CD4-positive, alpha-beta T cell (primary cell): ENCODE data around the gene SHF. TPM values are rescaled to one million over a fixed set of nuclear protein-coding genes. Genes with fewer than 3 reads are reported as not detected.

Experiments used
- ATAC-seq: fragments of 200-7000 bp; cut with Tn5 transposase; one replicate; pipeline ENCODE4 v1.10.0; 2022; ENCODE audit warnings: mild to moderate bottlenecking; ENCODE audit not compliant: poor library complexity
- CTCF ChIA-PET: fragments of 350-600 bp; sonication (Branson Sonifier 250); formaldehyde crosslinking; loops from one replicate; lab custom pipeline; 2021; ENCODE audit warnings: antibody characterized with exemption, inconsistent platforms; lab: Charles Lee
- POLR2A ChIA-PET: fragments of 350-600 bp; sonication (Branson Sonifier 250); formaldehyde crosslinking; loops from one replicate; lab custom pipeline; 2021; ENCODE audit warnings: antibody characterized with exemption, inconsistent platforms; lab: Charles Lee
- DNase-seq, 14 experiments: peaks; one replicate each; pipeline ENCODE4 v3.0.0-alpha.2; 2013 to 2020; ENCODE audit warnings: mixed read lengths in 2 of 14
- H3K27ac ChIP-seq, 2 donors: one replicate each; pipeline versions ENCODE4 v1.5.1 to v1.7.0; 2013; ENCODE audit warnings: low read length in 2 of 2, low read depth in 1 of 2, mild to moderate bottlenecking in 1 of 2
- H3K27me3 ChIP-seq, 2 experiments: 1 replicate in 1 of 2; 2 replicates in 1 of 2; pipeline versions ENCODE4 v1.6.1 to v1.7.0; 2013; ENCODE audit warnings: low read length in 2 of 2, control low read depth in 1 of 2, mild to moderate bottlenecking in 1 of 2, moderate library complexity in 1 of 2; ENCODE audit not compliant: insufficient read depth in 2 of 2, control insufficient read depth in 1 of 2
- H3K36me3 ChIP-seq: one replicate; pipeline ENCODE4 v1.6.1; 2013; ENCODE audit warnings: low read length, control low read depth; ENCODE audit not compliant: insufficient read depth
- H3K4me1 ChIP-seq: one replicate; pipeline ENCODE4 v1.6.1; 2013; ENCODE audit warnings: low read length, control low read depth; ENCODE audit not compliant: insufficient read depth
- H3K4me3 ChIP-seq: one replicate; pipeline ENCODE4 v1.5.1; 2013; ENCODE audit warnings: mild to moderate bottlenecking, low read length, moderate library complexity
- H3K9me3 ChIP-seq, 2 experiments: 1 replicate in 1 of 2; 2 replicates in 1 of 2; pipeline versions ENCODE4 v1.6.1 to v1.7.0; 2013; ENCODE audit warnings: low read length in 2 of 2, mild to moderate bottlenecking in 2 of 2, control low read depth in 1 of 2, moderate library complexity in 1 of 2; ENCODE audit not compliant: control insufficient read depth in 1 of 2, insufficient read depth in 1 of 2
- H3K27ac Mint-ChIP-seq: one replicate; pipeline ENCODE4 v1.8.0; 2020; ENCODE audit warnings: mixed read lengths
- H3K27me3 Mint-ChIP-seq: one replicate; pipeline ENCODE4 v1.8.0; 2021; ENCODE audit warnings: mixed read lengths
- H3K36me3 Mint-ChIP-seq: one replicate; pipeline ENCODE4 v1.8.0; 2021; ENCODE audit warnings: low read depth, mixed read lengths
- H3K4me1 Mint-ChIP-seq: one replicate; pipeline ENCODE4 v1.8.0; 2021; ENCODE audit warnings: low read depth, mixed read lengths
- H3K4me3 Mint-ChIP-seq: one replicate; pipeline ENCODE4 v1.8.0; 2020; ENCODE audit warnings: mild to moderate bottlenecking, mixed read lengths
- H3K9me3 Mint-ChIP-seq: one replicate; pipeline ENCODE4 v1.8.0; 2020; ENCODE audit warnings: mixed read lengths
- intact Hi-C, 2 experiments: fragments of 100-400 bp; cut with DNase I in 1 of 2; cut with micrococcal nuclease in 1 of 2; formaldehyde crosslinking; loops; one replicate each; pipeline versions ENCODE4 v1.15.1 to v1.9.0; 2023 to 2025; cut with DNase I, micrococcal nuclease
- total RNA-seq, 174 experiments: library from RNA in 2 of 174; stranded (reverse) in 2 of 174; gene quantifications; one replicate each; pipeline ENCODE4 v1.2.3 and lab custom pipeline; 2021 to 2026
- TF ChIP-seq, protein P1 (sequence below): fragments of 200-600 bp; IDR thresholded peaks from one replicate; pipeline ENCODE4 v1.8.0; 2022; ENCODE audit warnings: antibody characterized with exemption, mild to moderate bottlenecking

The SHF gene
- total RNA-seq, 2 experiments from 2014 or later: 3.7 to 3.9 TPM

DNA sequence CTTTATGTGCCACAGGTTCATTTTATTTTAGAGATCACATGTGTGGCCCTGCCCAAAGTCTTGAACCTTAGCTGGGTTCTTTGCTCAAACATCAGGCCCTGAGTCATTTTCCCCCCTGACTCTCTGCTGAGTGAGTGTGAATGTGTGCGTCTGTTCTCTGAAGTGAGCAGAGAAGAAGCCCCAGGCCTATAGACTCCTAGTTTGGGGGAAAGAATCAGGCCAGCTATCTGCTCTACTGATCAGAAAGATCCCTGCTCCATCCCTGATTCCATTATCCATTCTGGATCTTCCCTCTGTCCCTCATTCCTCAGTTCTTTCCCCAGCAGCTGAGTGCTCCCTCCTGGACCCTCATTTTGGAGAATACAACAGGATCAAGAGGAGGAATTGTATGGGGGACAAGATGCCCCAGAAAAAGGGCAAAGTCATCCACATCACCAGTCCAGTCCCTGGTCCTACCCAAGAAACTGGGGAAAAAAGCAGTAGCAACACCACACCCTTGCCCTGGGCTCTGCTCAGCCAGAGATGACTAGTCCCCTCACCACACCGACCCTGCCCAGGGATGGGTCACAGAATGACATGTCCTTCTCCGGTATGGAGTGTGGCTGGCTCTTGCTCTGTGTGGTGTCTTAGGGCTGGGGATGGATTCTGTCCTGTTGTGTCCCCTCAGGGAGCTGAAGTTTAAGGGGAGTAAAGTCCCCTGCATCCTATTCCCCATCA is 54.8 kb downstream of the SHF start:
- no peak for ATAC-seq

GRCh38 chr15:45131510-45131909 is 56.3 kb downstream of the SHF start:
- Histone ChIP-seq H3K27ac (no peak overlapping the region), H3K27me3 (peaks cover 60 to 64% of the 10 kb centered on the region in 2 experiments), H3K4me1 (peaks cover 31% of the 10 kb centered on the region), H3K4me3 (no peak overlapping the region), H3K36me3 (no peaks in the 10 kb centered on the region), H3K9me3 (peaks cover 0 to 8% of the 10 kb centered on the region in 2 experiments)
- peaks cover 22% of the 10 kb centered on the region for H3K4me1 Mint-ChIP-seq
- intact Hi-C loops: no loop called here
- no peak overlapping the region for H3K27ac Mint-ChIP-seq
- H3K4me3 Mint-ChIP-seq: no peak overlapping the region
- ChIA-PET POLR2A (interaction anchor here (0.6 kb wide), 1 partner anchor 123 kb away, joined by 3 read pairs; no protein-coding TSS in a partner anchor), CTCF (interaction anchor here (1.1 kb wide), 1 partner anchor 13 kb away, joined by 5 read pairs; no protein-coding TSS in a partner anchor)
- H3K27me3 Mint-ChIP-seq: peaks cover 75% of the 10 kb centered on the region
- ATAC-seq: no peak
- DNase-seq: no peak
- H3K9me3 Mint-ChIP-seq: no peaks in the 10 kb centered on the region
- TF ChIP-seq, protein P1, sequence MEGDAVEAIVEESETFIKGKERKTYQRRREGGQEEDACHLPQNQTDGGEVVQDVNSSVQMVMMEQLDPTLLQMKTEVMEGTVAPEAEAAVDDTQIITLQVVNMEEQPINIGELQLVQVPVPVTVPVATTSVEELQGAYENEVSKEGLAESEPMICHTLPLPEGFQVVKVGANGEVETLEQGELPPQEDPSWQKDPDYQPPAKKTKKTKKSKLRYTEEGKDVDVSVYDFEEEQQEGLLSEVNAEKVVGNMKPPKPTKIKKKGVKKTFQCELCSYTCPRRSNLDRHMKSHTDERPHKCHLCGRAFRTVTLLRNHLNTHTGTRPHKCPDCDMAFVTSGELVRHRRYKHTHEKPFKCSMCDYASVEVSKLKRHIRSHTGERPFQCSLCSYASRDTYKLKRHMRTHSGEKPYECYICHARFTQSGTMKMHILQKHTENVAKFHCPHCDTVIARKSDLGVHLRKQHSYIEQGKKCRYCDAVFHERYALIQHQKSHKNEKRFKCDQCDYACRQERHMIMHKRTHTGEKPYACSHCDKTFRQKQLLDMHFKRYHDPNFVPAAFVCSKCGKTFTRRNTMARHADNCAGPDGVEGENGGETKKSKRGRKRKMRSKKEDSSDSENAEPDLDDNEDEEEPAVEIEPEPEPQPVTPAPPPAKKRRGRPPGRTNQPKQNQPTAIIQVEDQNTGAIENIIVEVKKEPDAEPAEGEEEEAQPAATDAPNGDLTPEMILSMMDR: no peak
- no peaks in the 10 kb centered on the region for H3K36me3 Mint-ChIP-seq

More for the DNA sequence above, 54.8 kb downstream of the SHF start:
- TF ChIP-seq, protein P1: no peak
- H3K4me3 Mint-ChIP-seq: no peak overlapping the region
- peaks cover 57 to 59% of the 10 kb centered on the region in 2 experiments for H3K27me3 ChIP-seq
- H3K4me1 Mint-ChIP-seq: peaks cover 23% of the 10 kb centered on the region
- ChIA-PET POLR2A (interaction anchor here (0.6 kb wide), 1 partner anchor 900 kb away, joined by 3 read pairs; no protein-coding TSS in a partner anchor), CTCF (interaction anchor here (1.6 to 2.9 kb wide), 2 partner anchors 15 to 34 kb away, joined by 5 to 9 read pairs; no protein-coding TSS in a partner anchor)
- DNase-seq: no peak
- H3K36me3 ChIP-seq: no peaks in the 10 kb centered on the region
- H3K9me3 Mint-ChIP-seq: no peaks in the 10 kb centered on the region
- H3K27me3 Mint-ChIP-seq: peaks cover 72% of the 10 kb centered on the region
- intact Hi-C loops: no loop called here
- peaks cover 32% of the 10 kb centered on the region for H3K4me1 ChIP-seq
- no peak overlapping the region for H3K4me3 ChIP-seq
- H3K27ac Mint-ChIP-seq: no peak overlapping the region
- H3K9me3 ChIP-seq: peaks cover 0 to 8% of the 10 kb centered on the region in 2 experiments
- H3K36me3 Mint-ChIP-seq: no peaks in the 10 kb centered on the region
- no peak overlapping the region for H3K27ac ChIP-seq

- peak overlapping the region; percentile 40 for H3K4me3 Mint-ChIP-seq
- peaks cover 59 to 64% of the 10 kb centered on the region in 2 experiments for H3K27me3 ChIP-seq
- POLR2A ChIA-PET: interaction anchor here (0.6 kb wide), 1 partner anchor 122 kb away, joined by 3 read pairs; no protein-coding TSS in a partner anchor
These were observed 57.3 kb downstream of the SHF start for GRCh38 chr15:45130291-45131000.

More at GRCh38 chr15:45130291-45131000, 57.3 kb downstream of the SHF start:
- no peaks in the 10 kb centered on the region for H3K36me3 ChIP-seq
- H3K9me3 ChIP-seq: peaks cover 0 to 8% of the 10 kb centered on the region in 2 experiments
- TF ChIP-seq, protein P1: no peak
- H3K4me1 Mint-ChIP-seq: peaks cover 15% of the 10 kb centered on the region
- no peak overlapping the region for H3K27ac ChIP-seq
- no peak overlapping the region for H3K4me3 ChIP-seq
- H3K36me3 Mint-ChIP-seq: no peaks in the 10 kb centered on the region
- ATAC-seq (no peak), DNase-seq (no peak)
- H3K4me1 ChIP-seq: peaks cover 23% of the 10 kb centered on the region
- no peaks in the 10 kb centered on the region for H3K9me3 Mint-ChIP-seq
- H3K27ac Mint-ChIP-seq: no peak overlapping the region
- CTCF ChIA-PET: interaction anchor here (1.1 kb wide), 1 partner anchor 12 kb away, joined by 5 read pairs; no protein-coding TSS in a partner anchor
- H3K27me3 Mint-ChIP-seq: peaks cover 80% of the 10 kb centered on the region
- intact Hi-C loops: no loop called here
